ENCODE results near the gene GSTP1. TPM values are rescaled to one million over a fixed set of nuclear protein-coding genes. Genes with fewer than 3 reads are reported as not detected.

Gene GSTP1
- total and polyA plus RNA-seq, 11 donors = 294 to 830 (median 393) TPM

GRCh38 chr11:67605231-67606011, 21.8 kb downstream of the GSTP1 start:
- Histone ChIP-seq H3K4me1 (peaks cover 3 to 23% (median 17%) of the 10 kb centered on the region in 12 donors), H3K9me3 (no peaks in the 10 kb centered on the region), H3K36me3 (peaks cover 0 to 23% (median 21%) of the 10 kb centered on the region in 9 donors), H3K4me3 (no peak overlapping the region), H3K27me3 (no peaks in the 10 kb centered on the region), H3K27ac (peak overlapping the region in 3 of 12 donors; percentile 92 to 95 (median 93))
- TF ChIP-seq, protein P1, sequence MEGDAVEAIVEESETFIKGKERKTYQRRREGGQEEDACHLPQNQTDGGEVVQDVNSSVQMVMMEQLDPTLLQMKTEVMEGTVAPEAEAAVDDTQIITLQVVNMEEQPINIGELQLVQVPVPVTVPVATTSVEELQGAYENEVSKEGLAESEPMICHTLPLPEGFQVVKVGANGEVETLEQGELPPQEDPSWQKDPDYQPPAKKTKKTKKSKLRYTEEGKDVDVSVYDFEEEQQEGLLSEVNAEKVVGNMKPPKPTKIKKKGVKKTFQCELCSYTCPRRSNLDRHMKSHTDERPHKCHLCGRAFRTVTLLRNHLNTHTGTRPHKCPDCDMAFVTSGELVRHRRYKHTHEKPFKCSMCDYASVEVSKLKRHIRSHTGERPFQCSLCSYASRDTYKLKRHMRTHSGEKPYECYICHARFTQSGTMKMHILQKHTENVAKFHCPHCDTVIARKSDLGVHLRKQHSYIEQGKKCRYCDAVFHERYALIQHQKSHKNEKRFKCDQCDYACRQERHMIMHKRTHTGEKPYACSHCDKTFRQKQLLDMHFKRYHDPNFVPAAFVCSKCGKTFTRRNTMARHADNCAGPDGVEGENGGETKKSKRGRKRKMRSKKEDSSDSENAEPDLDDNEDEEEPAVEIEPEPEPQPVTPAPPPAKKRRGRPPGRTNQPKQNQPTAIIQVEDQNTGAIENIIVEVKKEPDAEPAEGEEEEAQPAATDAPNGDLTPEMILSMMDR (IDR thresholded peaks at IDR 0.05) = no peak
- no peak for TF ChIP-seq POLR2A (IDR thresholded peaks at IDR 0.05)
- intact Hi-C loops (cut with DNase I) = loop anchor here in 4 of 10 donors (1.0 to 2.0 kb wide), 3 partner anchors 21 to 23 kb away; partner anchors contain the start of gene GSTP1 (in 2 of the 4)
- DNase-seq (no peak), ATAC-seq (no peak)
- 68 to 75% (median 71%) methylated on average over 11 of the region's 11 CpGs for WGBS, 4 donors

DNA sequence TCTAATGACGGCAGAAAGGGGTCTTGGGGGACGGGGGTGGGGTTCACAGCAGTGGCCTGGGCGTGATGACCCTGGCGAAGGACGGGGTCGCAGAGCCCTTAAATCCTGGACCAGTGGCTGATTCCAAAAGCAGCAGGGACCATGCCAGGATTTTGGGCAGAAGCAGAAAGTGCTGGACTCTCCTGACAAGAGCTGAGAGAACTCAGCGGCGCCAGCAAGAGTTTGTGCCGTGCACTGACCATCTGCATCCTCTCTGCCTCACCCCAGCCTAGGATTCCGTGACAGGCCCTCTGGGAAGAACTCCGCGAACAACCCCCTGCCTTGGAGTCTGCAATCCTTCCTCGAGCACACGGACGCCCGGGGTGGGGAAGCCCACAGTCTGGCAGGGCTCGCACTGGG, 22.5 kb downstream of the GSTP1 start:
- DNase-seq (peak in 1 of 5 donors; percentile 47), ATAC-seq (peak in 3 of 4 donors; percentile 27 to 46 (median 38))
- WGBS, 4 donors = 31 to 35% (median 33%) methylated on average over 15 to 17 of the region's 17 CpGs
- no peaks in the 10 kb centered on the region for H3K27me3 ChIP-seq
- no peak for TF ChIP-seq POLR2A (IDR thresholded peaks at IDR 0.05)
- TF ChIP-seq, protein P1 (IDR thresholded peaks at IDR 0.05) = no peak
- peak overlapping the region; percentile 72 to 100 (median 94) for H3K4me3 ChIP-seq
- no peaks in the 10 kb centered on the region for H3K9me3 ChIP-seq
- peak overlapping the region in 11 of 12 donors; percentile 62 to 97 (median 92) for H3K27ac ChIP-seq
- peaks cover 0 to 29% (median 27%) of the 10 kb centered on the region in 9 donors for H3K36me3 ChIP-seq
- intact Hi-C loops (cut with DNase I) = loop anchor here in 4 of 10 donors (1.0 to 2.0 kb wide), 3 partner anchors 22 to 23 kb away; partner anchors contain the start of gene GSTP1 (in 2 of the 4)
- H3K4me1 ChIP-seq = peaks cover 3 to 23% (median 17%) of the 10 kb centered on the region in 12 donors

- H3K27ac ChIP-seq = peak within 1 kb of the TSS; percentile 79 to 97 (median 92)
- 0 to 2% (median 1%) methylated on average over 17 to 69 of the region's 69 CpGs for WGBS, 4 donors
- peaks cover 0 to 35% (median 33%) of the 10 kb centered on the region in 9 donors for H3K36me3 ChIP-seq
- TF ChIP-seq, protein P1 (IDR thresholded peaks at IDR 0.05) = peak; percentile 50 to 83 (median 72)
- peak; percentile 45 to 82 for TF ChIP-seq POLR2A (IDR thresholded peaks at IDR 0.05)
- intact Hi-C loops (cut with DNase I) = loop anchor here in 4 of 10 donors (1.0 to 2.0 kb wide), 3 partner anchors 22 to 24 kb away; partner anchors contain the start of gene GSTP1 (in 2 of the 4)
- peak within 1 kb of the TSS; percentile 72 to 100 (median 94) for H3K4me3 ChIP-seq
- ATAC-seq = peak; percentile 97 to 100 (median 99)
- no peaks in the 10 kb centered on the region for H3K9me3 ChIP-seq
- peaks cover 3 to 23% (median 17%) of the 10 kb centered on the region in 12 donors for H3K4me1 ChIP-seq
- DNase-seq = peak; percentile 97 to 99 (median 98)
- no peaks in the 10 kb centered on the region for H3K27me3 ChIP-seq
These were observed 23.1 kb downstream of the GSTP1 start, which contains the start of gene NDUFV1 for GRCh38 chr11:67606492-67607295. NDUFV1 (plus strand) TSS chr11:67606936; CDS start chr11:67607005, 69 bp downstream.
